HepG2 (cell line): ENCODE measurements around the gene GPR31. TPM values are rescaled to one million over a fixed set of nuclear protein-coding genes. Genes with fewer than 3 reads are reported as not detected.

Experiments
- DR1 ChIP-seq: sonication (generic); formaldehyde crosslinking; IDR thresholded peaks from 2 replicates; pipeline ENCODE4 v1.8.0; 2021; ENCODE audit warnings: mild to moderate bottlenecking, missing genetic modification reagents, inconsistent platforms
- HNF4A ChIP-seq: sonication (generic); formaldehyde crosslinking; IDR thresholded peaks from 2 replicates; pipeline ENCODE4 v1.4.0; 2020; ENCODE audit warnings: missing genetic modification reagents
- SAFB2 ChIP-seq: sonication (generic); formaldehyde crosslinking; IDR thresholded peaks from 2 replicates; pipeline ENCODE4 v1.5.1; 2020; ENCODE audit warnings: missing genetic modification reagents, low read depth, mild to moderate bottlenecking, borderline replicate concordance
- SRF ChIP-seq: IDR thresholded peaks from 2 replicates; pipeline ENCODE4 v1.6.1; 2011; ENCODE audit warnings: mild to moderate bottlenecking, low read depth, low read length, moderate library complexity
- ZC3H4 ChIP-seq: sonication (generic); formaldehyde crosslinking; IDR thresholded peaks from 2 replicates; pipeline ENCODE4 v1.4.0; 2020; ENCODE audit warnings: missing genetic modification reagents, borderline replicate concordance
- ZNF142 ChIP-seq: sonication (generic); formaldehyde crosslinking; IDR thresholded peaks from 2 replicates; pipeline ENCODE4 v1.4.0; 2020; ENCODE audit warnings: missing genetic modification reagents
- ZNF362 ChIP-seq: sonication (generic); formaldehyde crosslinking; IDR thresholded peaks from 2 replicates; pipeline ENCODE4 v1.4.0; 2020; ENCODE audit warnings: missing genetic modification reagents, mild to moderate bottlenecking, borderline replicate concordance
- ZNF589 ChIP-seq: sonication (generic); formaldehyde crosslinking; conservative IDR thresholded peaks from 2 replicates; pipeline ENCODE4 v1.8.0; 2022; ENCODE audit warnings: mild to moderate bottlenecking, moderate library complexity, missing genetic modification reagents
- ZNF619 ChIP-seq: sonication (generic); formaldehyde crosslinking; IDR thresholded peaks from 2 replicates; pipeline ENCODE4 v1.4.0; 2020; ENCODE audit warnings: mild to moderate bottlenecking, missing genetic modification reagents
- ZNF629 ChIP-seq: sonication (generic); formaldehyde crosslinking; conservative IDR thresholded peaks from 2 replicates; pipeline ENCODE4 v1.5.0; 2020; ENCODE audit warnings: missing genetic modification reagents
- ZNF768 ChIP-seq: sonication (generic); formaldehyde crosslinking; IDR thresholded peaks from 2 replicates; pipeline ENCODE4 v1.4.0; 2020; ENCODE audit warnings: missing genetic modification reagents
- ZNF777 ChIP-seq: sonication (generic); formaldehyde crosslinking; IDR thresholded peaks from 2 replicates; pipeline ENCODE4 v1.4.0; 2020; ENCODE audit warnings: missing genetic modification reagents
- ZNF841 ChIP-seq: sonication (generic); formaldehyde crosslinking; IDR thresholded peaks from 2 replicates; pipeline ENCODE4 v1.8.1; 2023; ENCODE audit warnings: missing genetic modification reagents, borderline replicate concordance
- ZXDC ChIP-seq: sonication (generic); formaldehyde crosslinking; IDR thresholded peaks from 2 replicates; pipeline ENCODE4 v1.5.0; 2020; ENCODE audit warnings: mild to moderate bottlenecking, missing genetic modification reagents
- polyA plus RNA-seq, 8 experiments: library from polyadenylated mRNA; depleted of rRNA in 3 of 8; stranded (reverse) in 7 of 8; unstranded in 1 of 8; fragments of >200 nt; fragmentation: Illumina TruSeq in 4 of 8; extraction: Trizol in 4 of 8; gene quantifications; 2 replicates each; pipeline versions ENCODE4 v1.2.1 to v1.2.3, GENCODE V29; 2011 to 2016; ENCODE audit warnings: low read depth in 4 of 8, missing spikeins in 1 of 8, mixed read lengths in 1 of 8; ENCODE audit not compliant: insufficient read depth in 1 of 8
- total RNA-seq, 5 experiments: library from RNA; depleted of rRNA; stranded (reverse); fragments of >200 nt; fragmentation: Illumina TruSeq; extraction: Trizol; gene quantifications; 2 replicates each; pipeline ENCODE4 v1.2.3, GENCODE V29; 2016; ENCODE audit warnings: low read depth in 1 of 5
- TF ChIP-seq, protein P1 (sequence below): IDR thresholded peaks from 2 replicates; pipeline ENCODE4 v1.6.1; 2012; ENCODE audit warnings: low read length, improper control_type of control experiment

Gene GPR31
- total and polyA plus RNA-seq, 2 of the 13 experiments (the other 11 are each of a cell fraction or from before 2014, with no cell fraction given), result not detected

- no peak for TF ChIP-seq ZNF362 (CRISPR knock-in tag)
- TF ChIP-seq ZNF777 (CRISPR knock-in tag), result no peak
- no peak for TF ChIP-seq DR1 (CRISPR knock-in tag)
- no peak for TF ChIP-seq HNF4A (CRISPR knock-in tag)
- TF ChIP-seq ZNF768 (CRISPR knock-in tag), result peak; percentile 65; the same call in 1 of the 2 replicates
- no peak for TF ChIP-seq ZC3H4 (CRISPR knock-in tag)
- no peak for TF ChIP-seq ZNF841 (CRISPR knock-in tag)
- no peak for TF ChIP-seq ZXDC (CRISPR knock-in tag)
- TF ChIP-seq ZNF629 (CRISPR knock-in tag), result no peak
- TF ChIP-seq, protein P1, sequence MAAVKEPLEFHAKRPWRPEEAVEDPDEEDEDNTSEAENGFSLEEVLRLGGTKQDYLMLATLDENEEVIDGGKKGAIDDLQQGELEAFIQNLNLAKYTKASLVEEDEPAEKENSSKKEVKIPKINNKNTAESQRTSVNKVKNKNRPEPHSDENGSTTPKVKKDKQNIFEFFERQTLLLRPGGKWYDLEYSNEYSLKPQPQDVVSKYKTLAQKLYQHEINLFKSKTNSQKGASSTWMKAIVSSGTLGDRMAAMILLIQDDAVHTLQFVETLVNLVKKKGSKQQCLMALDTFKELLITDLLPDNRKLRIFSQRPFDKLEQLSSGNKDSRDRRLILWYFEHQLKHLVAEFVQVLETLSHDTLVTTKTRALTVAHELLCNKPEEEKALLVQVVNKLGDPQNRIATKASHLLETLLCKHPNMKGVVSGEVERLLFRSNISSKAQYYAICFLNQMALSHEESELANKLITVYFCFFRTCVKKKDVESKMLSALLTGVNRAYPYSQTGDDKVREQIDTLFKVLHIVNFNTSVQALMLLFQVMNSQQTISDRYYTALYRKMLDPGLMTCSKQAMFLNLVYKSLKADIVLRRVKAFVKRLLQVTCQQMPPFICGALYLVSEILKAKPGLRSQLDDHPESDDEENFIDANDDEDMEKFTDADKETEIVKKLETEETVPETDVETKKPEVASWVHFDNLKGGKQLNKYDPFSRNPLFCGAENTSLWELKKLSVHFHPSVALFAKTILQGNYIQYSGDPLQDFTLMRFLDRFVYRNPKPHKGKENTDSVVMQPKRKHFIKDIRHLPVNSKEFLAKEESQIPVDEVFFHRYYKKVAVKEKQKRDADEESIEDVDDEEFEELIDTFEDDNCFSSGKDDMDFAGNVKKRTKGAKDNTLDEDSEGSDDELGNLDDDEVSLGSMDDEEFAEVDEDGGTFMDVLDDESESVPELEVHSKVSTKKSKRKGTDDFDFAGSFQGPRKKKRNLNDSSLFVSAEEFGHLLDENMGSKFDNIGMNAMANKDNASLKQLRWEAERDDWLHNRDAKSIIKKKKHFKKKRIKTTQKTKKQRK, result no peak
- no peak for TF ChIP-seq ZNF142 (CRISPR knock-in tag)
- TF ChIP-seq ZNF619, result no peak
- no peak for TF ChIP-seq SAFB2 (CRISPR knock-in tag)
- no peak for TF ChIP-seq ZNF589 (CRISPR knock-in tag)
- no peak for TF ChIP-seq SRF
Measured at GRCh38 chr6:167122041-167122826, 35.5 kb downstream of the GPR31 start (continued).
